ENCODE results near the gene MAML2. TPM values are rescaled to one million over a fixed set of nuclear protein-coding genes. Genes with fewer than 3 reads are reported as not detected.

MAML2 gene
- total RNA-seq, 1 donor = 20.1 TPM

DNA sequence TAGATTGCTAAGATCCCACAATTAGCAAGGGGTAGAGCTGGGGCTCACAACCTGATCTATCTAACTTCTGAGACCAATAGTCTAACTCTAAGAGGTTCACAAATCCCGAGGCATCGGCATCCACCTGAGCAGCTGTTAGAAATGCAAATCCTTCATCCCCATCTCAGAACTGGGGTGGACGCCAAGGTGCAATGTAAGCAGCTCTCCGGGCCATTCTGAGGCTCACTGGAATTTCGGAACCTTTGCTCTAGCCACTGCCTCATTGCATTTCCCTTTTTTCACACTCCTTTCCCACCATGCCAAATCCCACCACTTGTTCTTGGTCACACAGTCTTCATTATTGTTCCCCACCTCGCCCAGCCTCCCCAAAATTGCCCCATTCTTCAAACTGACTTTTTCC, 29.8 kb downstream of the MAML2 start:
- DNase-seq (ENCODE audit: low read depth) = no peak
- TF ChIP-seq, protein P1, sequence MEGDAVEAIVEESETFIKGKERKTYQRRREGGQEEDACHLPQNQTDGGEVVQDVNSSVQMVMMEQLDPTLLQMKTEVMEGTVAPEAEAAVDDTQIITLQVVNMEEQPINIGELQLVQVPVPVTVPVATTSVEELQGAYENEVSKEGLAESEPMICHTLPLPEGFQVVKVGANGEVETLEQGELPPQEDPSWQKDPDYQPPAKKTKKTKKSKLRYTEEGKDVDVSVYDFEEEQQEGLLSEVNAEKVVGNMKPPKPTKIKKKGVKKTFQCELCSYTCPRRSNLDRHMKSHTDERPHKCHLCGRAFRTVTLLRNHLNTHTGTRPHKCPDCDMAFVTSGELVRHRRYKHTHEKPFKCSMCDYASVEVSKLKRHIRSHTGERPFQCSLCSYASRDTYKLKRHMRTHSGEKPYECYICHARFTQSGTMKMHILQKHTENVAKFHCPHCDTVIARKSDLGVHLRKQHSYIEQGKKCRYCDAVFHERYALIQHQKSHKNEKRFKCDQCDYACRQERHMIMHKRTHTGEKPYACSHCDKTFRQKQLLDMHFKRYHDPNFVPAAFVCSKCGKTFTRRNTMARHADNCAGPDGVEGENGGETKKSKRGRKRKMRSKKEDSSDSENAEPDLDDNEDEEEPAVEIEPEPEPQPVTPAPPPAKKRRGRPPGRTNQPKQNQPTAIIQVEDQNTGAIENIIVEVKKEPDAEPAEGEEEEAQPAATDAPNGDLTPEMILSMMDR (IDR thresholded peaks at IDR 0.05; ENCODE audit: insufficient read depth, low read length) = no peak
- H3K4me3 ChIP-seq (ENCODE audit: low read depth, low read length) = no peak overlapping the region

DNA sequence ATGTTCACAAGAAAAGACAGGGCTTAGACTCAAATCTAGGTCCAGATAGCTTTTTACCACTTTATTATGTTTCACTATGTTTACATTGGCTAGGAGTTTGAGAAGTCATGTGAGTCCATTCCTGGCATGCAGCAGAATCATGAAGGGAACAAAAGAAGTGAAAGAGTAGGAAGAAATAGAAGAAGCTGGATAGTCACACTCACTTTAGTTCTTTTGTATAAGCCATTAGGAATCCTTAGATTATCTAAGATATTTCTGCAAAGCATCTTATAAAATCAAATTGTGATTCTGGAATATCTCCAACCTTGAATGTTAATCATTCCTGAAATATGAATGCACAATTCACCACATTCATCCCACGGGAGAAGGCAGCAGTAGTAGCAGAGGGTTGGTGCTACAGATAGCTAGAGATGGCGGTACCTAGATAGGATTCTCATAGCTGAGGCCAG, 31.9 kb downstream of the MAML2 start:
- DNase-seq (ENCODE audit: low read depth) = peak; percentile 93
- TF ChIP-seq, protein P1 (IDR thresholded peaks at IDR 0.05; ENCODE audit: insufficient read depth, low read length) = no peak
- H3K4me3 ChIP-seq (ENCODE audit: low read depth, low read length) = no peak overlapping the region

DNA sequence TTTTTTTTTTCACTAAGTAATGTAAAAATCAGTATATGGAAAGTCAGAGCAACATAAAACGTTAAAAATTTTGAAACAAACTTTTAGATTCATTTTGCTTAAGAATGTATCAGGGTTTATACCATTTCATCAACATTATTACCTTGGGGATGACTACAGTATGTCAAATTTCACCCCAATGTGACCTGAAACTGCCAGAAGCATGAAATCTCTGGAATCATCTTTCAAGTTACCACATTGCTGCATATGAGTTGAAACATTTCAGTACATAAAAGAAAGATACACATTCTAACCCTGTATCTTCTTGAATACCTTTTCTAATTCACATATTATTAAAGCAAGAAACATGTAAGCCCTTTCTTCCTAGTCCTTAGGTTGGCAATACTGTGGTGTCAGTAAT, 32.8 kb downstream of the MAML2 start:
- DNase-seq (ENCODE audit: low read depth) = no peak
- TF ChIP-seq, protein P1 (IDR thresholded peaks at IDR 0.05; ENCODE audit: insufficient read depth, low read length) = no peak
- H3K4me3 ChIP-seq (ENCODE audit: low read depth, low read length) = no peak overlapping the region

DNA sequence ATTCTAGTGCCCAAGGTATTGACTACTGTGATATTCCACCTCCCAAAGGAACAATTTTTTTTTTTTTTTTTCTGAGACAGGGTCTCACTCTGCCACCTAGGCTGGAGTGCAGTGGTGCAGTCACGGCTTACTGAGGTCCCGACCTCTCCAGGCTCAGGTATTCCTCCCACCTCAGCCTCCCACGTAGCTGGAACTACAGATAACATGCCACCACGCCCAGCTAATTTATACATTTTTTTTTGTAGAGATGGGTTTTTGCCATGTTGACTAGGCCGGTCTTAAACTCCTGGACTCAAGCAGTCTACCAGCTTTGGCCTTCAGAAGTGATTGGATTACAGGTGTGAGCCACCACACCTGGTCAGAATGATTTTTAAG, 33.4 kb downstream of the MAML2 start:
- TF ChIP-seq, protein P1 (IDR thresholded peaks at IDR 0.05; ENCODE audit: insufficient read depth, low read length) = no peak
- no peak overlapping the region for H3K4me3 ChIP-seq (ENCODE audit: low read depth, low read length)
- no peak for DNase-seq (ENCODE audit: low read depth)

DNA sequence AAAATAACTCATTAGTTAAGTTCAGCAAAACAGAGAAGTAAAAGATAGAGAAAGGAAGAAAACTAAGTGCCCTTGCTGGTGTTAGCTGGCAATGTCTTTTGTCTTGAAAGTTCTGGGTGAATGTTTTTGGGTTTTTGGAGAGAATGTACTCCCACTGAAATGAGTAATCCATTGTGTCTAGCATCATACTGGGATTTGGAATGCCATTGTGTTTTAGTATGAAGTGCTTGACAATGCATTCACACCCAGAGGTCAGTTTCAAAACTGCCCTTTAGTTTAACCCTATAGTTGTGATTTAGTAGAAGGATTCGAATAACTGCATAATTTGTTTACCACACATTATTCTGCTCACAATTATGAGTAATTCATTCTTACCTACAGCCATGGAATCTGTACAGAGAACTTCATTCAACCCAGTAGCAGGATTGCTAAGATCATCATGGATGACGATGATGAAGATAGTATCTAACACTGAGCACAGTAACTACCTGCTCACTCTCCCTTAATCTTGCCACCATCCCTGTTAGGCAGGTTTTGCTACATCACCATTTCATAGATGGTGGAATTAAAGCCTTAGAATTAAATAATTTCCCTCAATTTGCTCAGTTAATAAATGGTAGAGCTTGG, 33.9 kb downstream of the MAML2 start:
- peak; percentile 85 for DNase-seq (ENCODE audit: low read depth)
- TF ChIP-seq, protein P1 (IDR thresholded peaks at IDR 0.05; ENCODE audit: insufficient read depth, low read length) = no peak
- no peak overlapping the region for H3K4me3 ChIP-seq (ENCODE audit: low read depth, low read length)

DNA sequence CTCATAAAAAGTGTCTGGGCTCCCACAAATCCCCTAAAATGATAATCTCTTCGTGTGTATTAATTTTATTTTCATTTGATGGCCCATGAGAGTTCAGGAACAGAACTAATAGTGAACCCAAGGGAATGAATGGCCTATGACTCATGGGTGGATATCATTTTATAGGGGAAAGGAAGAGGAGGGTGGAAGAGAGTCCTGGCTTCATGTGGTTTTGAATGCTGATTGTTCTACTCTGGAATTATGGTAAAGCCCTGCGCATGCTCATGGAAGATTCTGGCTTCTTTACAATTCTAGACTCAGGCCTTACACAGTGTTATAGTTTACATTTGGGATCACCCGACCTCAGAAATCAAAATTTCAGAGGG, 35.2 kb downstream of the MAML2 start:
- H3K4me3 ChIP-seq (ENCODE audit: low read depth, low read length) = peak overlapping the region; percentile 39
- peak; percentile 91 for DNase-seq (ENCODE audit: low read depth)
- TF ChIP-seq, protein P1 (IDR thresholded peaks at IDR 0.05; ENCODE audit: insufficient read depth, low read length) = no peak

Measured in fibroblast of the aortic adventitia (primary cell).